Ovary (tissue), 9 donors: Measurements from ENCODE around the gene CCDC40. TPM values are rescaled to one million over a fixed set of nuclear protein-coding genes. Genes with fewer than 3 reads are reported as not detected.

Source experiments
- DNase-seq, 5 donors: peaks; one replicate each; pipeline ENCODE4 v3.0.0-alpha.2; 2019 to 2020
- H3K27ac ChIP-seq, 2 donors: fragments of 200-600 bp; one replicate each; pipeline versions ENCODE4 v1.5.1 to v1.8.0; 2019 to 2022
- H3K27me3 ChIP-seq: fragments of 200-600 bp; one replicate; pipeline ENCODE4 v1.8.0; 2022
- H3K36me3 ChIP-seq: fragments of 200-600 bp; sonication (generic); one replicate; pipeline ENCODE4 v1.5.1; 2019
- H3K4me1 ChIP-seq: one replicate; pipeline ENCODE4 v1.8.1; 2013; ENCODE audit warnings: mild to moderate bottlenecking, moderate library complexity; ENCODE audit not compliant: insufficient read depth
- H3K4me3 ChIP-seq: fragments of 200-600 bp; sonication (generic); one replicate; pipeline ENCODE4 v1.5.1; 2017
- H3K9me3 ChIP-seq, 2 donors: fragments of 200-600 bp in 1 of 2; sonication (generic) in 1 of 2; one replicate each; pipeline versions ENCODE4 v1.5.1 to v1.8.1; 2013 to 2019; ENCODE audit warnings: mild to moderate bottlenecking in 1 of 2, moderate library complexity in 1 of 2
- EP300 ChIP-seq: sonication (generic); formaldehyde crosslinking; IDR thresholded peaks from one replicate; pipeline ENCODE4 v1.6.1; 2017; ENCODE audit warnings: antibody characterized with exemption
- POLR2A ChIP-seq: fragments of 450-650 bp; IDR thresholded peaks from one replicate; pipeline ENCODE4 v1.6.1; 2017; ENCODE audit warnings: antibody characterized with exemption, mild to moderate bottlenecking, moderate library complexity
- WGBS, 3 donors: extraction: QIAGEN DNeasy Blood & Tissue Kit in 1 of 3; methylation state at CpG; one replicate each; pipeline versions ENCODE4 v1.1.5 to v1.1.7; 2013 to 2017; 5-methylcytosine and 5-hydroxymethylcytosine counted together
- intact Hi-C, 4 donors: fragments of 100-400 bp; cut with DNase I; formaldehyde crosslinking; loops; one replicate each; pipeline versions ENCODE4 v1.11.0 to v1.15.1; 2022 to 2023
- polyA plus RNA-seq, 2 donors: library from polyadenylated mRNA; stranded (reverse); fragments of 200-250 nt in 1 of 2; fragments of 350-450 nt in 1 of 2; fragmentation: Illumina TruSeq in 1 of 2; extraction: RNeasy Lipid Tissue Mini Kit (QIAGEN cat#74804) in 1 of 2; gene quantifications; one replicate each; pipeline ENCODE4 v1.2.3, GENCODE V29; 2013 to 2014
- total RNA-seq, 7 donors: library from RNA; depleted of rRNA in 2 of 7; stranded (reverse); fragments of >200 nt in 2 of 7; fragmentation: NEBNext Ultra II Directional in 3 of 7; extraction: Animal tissue kit (Norgen Biotek cat#: 25700) in 3 of 7; gene quantifications; one replicate each; pipeline versions ENCODE4 v1.1.0 to v1.2.4, GENCODE V29; 2016 to 2023
- TF ChIP-seq, protein P1 (sequence below), 3 donors: fragments of 450-650 bp in 2 of 3; fragments of 200-600 bp in 1 of 3; IDR thresholded peaks; one replicate each; pipeline versions ENCODE4 v1.5.1 to v1.8.0; 2016 to 2022; ENCODE audit warnings: antibody characterized with exemption in 3 of 3, mild to moderate bottlenecking in 1 of 3
- donor health status: DM: no; HTN: no; CAD: no; lungs with moderate emphysema.
- donor health status: DM: no; HTN: no; CAD: no.
- donor health status: Bipolar disorder and iron deficiency.
- donor health status: DM: yes; HTN: yes; CAD: no.
- donor health status: DM: no; HTN: no; CAD: no.
- donor health status: DM: yes; HTN: yes; CAD: no.

The CCDC40 gene
- total and polyA plus RNA-seq, 9 donors: 1.5 to 27.8 (median 6.0) TPM

DNA sequence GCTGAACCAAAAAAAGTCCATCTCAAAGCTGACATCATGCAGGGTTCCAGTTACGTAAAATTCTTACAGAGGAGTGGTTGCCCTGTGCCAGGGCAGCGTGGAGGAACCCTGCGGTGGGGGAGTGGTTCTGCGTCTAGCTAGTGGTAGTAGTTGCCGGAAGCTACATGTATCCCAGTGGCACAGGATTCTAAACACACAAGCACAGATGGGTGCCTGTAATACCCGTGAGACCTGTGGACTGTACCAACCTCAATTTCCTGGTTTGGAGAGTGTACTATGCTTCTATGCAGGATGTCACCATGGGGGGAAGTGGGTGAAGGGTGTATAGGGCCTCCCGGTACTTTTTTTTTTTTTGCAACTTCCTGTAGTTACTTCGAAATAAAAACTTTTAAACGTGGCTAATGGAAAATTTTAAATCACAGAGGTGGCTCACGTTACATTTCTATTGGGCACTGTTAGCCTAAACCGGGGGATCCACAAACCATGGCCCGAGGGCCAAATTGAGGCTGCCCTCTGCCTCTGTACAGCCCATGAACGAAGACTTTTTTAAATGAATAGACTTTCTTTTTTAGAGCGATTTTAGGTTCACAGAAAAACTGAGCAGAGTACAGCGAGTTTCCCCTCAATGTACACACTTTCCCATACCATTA is 39.3 kb upstream of the CCDC40 start:
- WGBS, 3 donors: 86 to 88% (median 86%) methylated on average over 15 of the region's 15 CpGs
- DNase-seq: no peak
- no peaks in the 10 kb centered on the region for H3K36me3 ChIP-seq
- no peak overlapping the region for H3K27ac ChIP-seq
- H3K4me1 ChIP-seq: peaks cover 16% of the 10 kb centered on the region
- intact Hi-C loops: no loop called here
- no peaks in the 10 kb centered on the region for H3K27me3 ChIP-seq
- H3K4me3 ChIP-seq: no peak overlapping the region
- TF ChIP-seq POLR2A: no peak
- TF ChIP-seq EP300: no peak
- TF ChIP-seq, protein P1, sequence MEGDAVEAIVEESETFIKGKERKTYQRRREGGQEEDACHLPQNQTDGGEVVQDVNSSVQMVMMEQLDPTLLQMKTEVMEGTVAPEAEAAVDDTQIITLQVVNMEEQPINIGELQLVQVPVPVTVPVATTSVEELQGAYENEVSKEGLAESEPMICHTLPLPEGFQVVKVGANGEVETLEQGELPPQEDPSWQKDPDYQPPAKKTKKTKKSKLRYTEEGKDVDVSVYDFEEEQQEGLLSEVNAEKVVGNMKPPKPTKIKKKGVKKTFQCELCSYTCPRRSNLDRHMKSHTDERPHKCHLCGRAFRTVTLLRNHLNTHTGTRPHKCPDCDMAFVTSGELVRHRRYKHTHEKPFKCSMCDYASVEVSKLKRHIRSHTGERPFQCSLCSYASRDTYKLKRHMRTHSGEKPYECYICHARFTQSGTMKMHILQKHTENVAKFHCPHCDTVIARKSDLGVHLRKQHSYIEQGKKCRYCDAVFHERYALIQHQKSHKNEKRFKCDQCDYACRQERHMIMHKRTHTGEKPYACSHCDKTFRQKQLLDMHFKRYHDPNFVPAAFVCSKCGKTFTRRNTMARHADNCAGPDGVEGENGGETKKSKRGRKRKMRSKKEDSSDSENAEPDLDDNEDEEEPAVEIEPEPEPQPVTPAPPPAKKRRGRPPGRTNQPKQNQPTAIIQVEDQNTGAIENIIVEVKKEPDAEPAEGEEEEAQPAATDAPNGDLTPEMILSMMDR (IDR thresholded peaks at IDR 0.05): no peak
- H3K9me3 ChIP-seq: no peaks in the 10 kb centered on the region

DNA sequence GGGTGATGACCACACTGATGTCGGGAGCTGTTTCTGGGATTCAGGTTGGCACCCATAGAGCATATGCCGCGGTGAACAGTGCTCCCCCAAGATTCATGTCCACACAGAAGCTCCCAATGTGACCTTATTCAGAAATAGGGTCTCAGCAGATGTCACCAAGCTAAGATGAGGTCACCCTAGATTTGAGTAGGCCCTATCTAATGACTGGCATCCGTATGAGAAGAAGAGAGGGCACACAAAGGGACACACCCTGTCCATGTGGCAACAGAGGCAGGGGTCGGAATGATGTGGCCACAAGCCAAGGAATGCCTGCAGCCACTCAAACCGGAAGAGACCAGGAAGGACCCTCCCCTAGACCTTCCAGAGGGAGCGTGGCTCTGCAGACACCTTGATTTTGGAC is 36.3 kb upstream of the CCDC40 start:
- Histone ChIP-seq H3K36me3 (no peaks in the 10 kb centered on the region), H3K27me3 (no peaks in the 10 kb centered on the region), H3K27ac (no peak overlapping the region), H3K9me3 (no peaks in the 10 kb centered on the region), H3K4me3 (no peak overlapping the region), H3K4me1 (no peaks in the 10 kb centered on the region)
- peak in 1 of 5 donors; percentile 6 for DNase-seq
- WGBS, 3 donors: 92 to 97% (median 95%) methylated on average over 7 of the region's 7 CpGs
- TF ChIP-seq POLR2A (no peak), EP300 (no peak)
- TF ChIP-seq, protein P1 (IDR thresholded peaks at IDR 0.05): no peak
- intact Hi-C loops: no loop called here

DNA sequence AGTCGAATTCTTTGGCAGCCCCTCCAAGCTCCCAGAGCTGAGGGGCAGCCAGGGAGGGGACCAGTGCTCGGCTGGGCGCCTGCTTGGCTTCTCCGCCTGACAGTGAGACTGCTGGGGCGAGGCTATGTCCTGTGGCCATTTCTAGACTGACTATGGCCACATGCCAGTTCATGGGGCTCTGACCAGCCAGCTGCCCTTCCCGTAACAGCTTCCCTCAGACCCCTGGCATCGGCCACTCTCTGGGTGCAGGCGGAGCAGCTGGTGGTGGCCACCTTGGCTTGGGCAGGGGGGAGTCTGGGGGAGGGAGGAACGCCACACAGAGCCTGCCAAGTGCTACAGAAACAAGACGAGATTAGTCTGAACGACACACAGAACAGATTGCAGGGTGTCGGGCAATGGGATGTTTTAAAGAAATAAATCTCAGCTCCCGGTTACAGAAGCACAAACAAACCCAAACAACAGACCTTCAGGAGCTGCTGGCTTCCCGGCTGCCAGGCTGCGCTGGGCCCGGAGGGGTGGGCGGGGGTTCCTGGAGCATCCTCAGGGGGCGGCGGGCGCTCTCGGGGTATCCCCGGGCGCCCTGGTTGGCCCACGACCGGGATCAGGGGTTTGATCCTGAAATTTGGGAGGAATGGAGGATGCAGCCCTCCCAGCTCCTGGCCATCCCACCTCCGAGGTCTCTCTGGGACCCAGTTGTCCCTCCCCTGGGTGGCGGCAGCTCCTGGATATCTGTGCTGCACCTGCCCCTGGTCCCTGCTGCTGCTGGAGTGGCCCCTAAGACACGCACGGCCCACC is 35.3 kb upstream of the CCDC40 start:
- no peaks in the 10 kb centered on the region for H3K36me3 ChIP-seq
- TF ChIP-seq, protein P1 (IDR thresholded peaks at IDR 0.05): no peak
- TF ChIP-seq POLR2A: no peak
- 84 to 89% (median 88%) methylated on average over 27 to 29 of the region's 29 CpGs for WGBS, 3 donors
- DNase-seq: peak in 1 of 5 donors; percentile 21
- intact Hi-C loops: no loop called here
- no peak overlapping the region for H3K4me3 ChIP-seq
- H3K9me3 ChIP-seq: no peaks in the 10 kb centered on the region
- no peaks in the 10 kb centered on the region for H3K4me1 ChIP-seq
- H3K27me3 ChIP-seq: no peaks in the 10 kb centered on the region
- no peak overlapping the region for H3K27ac ChIP-seq

DNA sequence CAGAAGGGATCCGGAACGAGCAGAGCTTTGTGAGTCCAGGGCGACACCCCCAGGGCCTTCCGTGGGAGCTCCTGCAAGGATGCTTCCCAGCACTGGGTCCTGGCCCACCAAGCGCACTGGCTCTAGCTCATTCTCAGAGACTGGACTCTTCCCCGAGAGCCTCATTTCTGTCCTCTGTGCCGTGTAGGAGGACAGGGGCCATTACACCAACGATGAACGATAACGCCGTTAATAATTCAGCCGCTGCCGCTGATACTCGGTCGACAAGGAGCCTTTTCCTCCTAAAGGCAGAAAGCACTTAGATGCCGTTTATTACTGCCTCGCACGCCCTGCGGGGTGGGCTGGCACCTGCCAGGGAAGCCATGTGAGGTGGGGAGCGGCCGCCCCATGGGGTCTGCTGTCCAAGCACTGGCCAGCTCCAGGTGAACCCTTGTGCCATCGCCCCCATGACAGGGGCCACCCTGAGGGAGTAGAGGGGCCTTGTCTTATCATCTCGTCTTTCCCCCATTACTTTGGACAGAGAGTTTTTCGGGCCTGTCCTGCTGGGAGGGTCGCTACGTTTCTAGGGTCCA is 34.3 kb upstream of the CCDC40 start:
- Histone ChIP-seq H3K27me3 (no peaks in the 10 kb centered on the region), H3K27ac (no peak overlapping the region), H3K4me3 (no peak overlapping the region), H3K36me3 (no peaks in the 10 kb centered on the region), H3K4me1 (no peaks in the 10 kb centered on the region), H3K9me3 (no peaks in the 10 kb centered on the region)
- 86 to 90% (median 90%) methylated on average over 26 of the region's 26 CpGs for WGBS, 3 donors
- TF ChIP-seq, protein P1 (IDR thresholded peaks at IDR 0.05): no peak
- TF ChIP-seq POLR2A: no peak
- no peak for TF ChIP-seq EP300
- peak in 1 of 5 donors; percentile 15 for DNase-seq
- intact Hi-C loops: no loop called here
